DND-41 (cell line): ENCODE results near the gene GRIP2.

Experiments
- ATAC-seq: fragments of 200-7000 bp; cut with Tn5 transposase; 3 replicates; pipeline ENCODE4 v1.9.1; 2021; ENCODE audit warnings: low read depth; ENCODE audit not compliant: insufficient read depth
- DNase-seq: peaks from one replicate; pipeline ENCODE4 v3.0.0-alpha.2; 2020
- H2AFZ ChIP-seq: 2 replicates; pipeline ENCODE4 v1.6.0; 2012; ENCODE audit warnings: low read depth, low read length
- H3K27ac ChIP-seq: 2 replicates; pipeline ENCODE4 v1.5.1; 2012; ENCODE audit warnings: low read length, inconsistent platforms
- H3K27me3 ChIP-seq: fragments of 200-600 bp; sonication (generic); 2 replicates; pipeline ENCODE4 v1.6.0; 2012; ENCODE audit warnings: low read length, mild to moderate bottlenecking, inconsistent platforms; ENCODE audit not compliant: insufficient read depth, poor library complexity
- H3K36me3 ChIP-seq: 2 replicates; pipeline ENCODE4 v1.5.1; 2012; ENCODE audit warnings: low read length, inconsistent platforms; ENCODE audit not compliant: insufficient read depth
- H3K4me1 ChIP-seq: 2 replicates; pipeline ENCODE4 v1.5.1; 2012; ENCODE audit warnings: mild to moderate bottlenecking, low read length; ENCODE audit not compliant: insufficient read depth
- H3K4me2 ChIP-seq: 2 replicates; pipeline ENCODE4 v1.6.0; 2012; ENCODE audit warnings: mild to moderate bottlenecking, moderate library complexity, low read length, inconsistent platforms; ENCODE audit not compliant: insufficient read depth
- H3K4me3 ChIP-seq, 2 experiments: fragments of 200-600 bp in 1 of 2; shearing (Covaris generic) in 1 of 2; 2 replicates each; pipeline ENCODE4 v1.5.1; 2012 to 2016; ENCODE audit warnings: inconsistent platforms in 2 of 2, low read length in 2 of 2, mild to moderate bottlenecking in 2 of 2, low read depth in 1 of 2, moderate library complexity in 1 of 2
- H3K79me2 ChIP-seq: 2 replicates; pipeline ENCODE4 v1.6.0; 2012; ENCODE audit warnings: low read length, inconsistent platforms; ENCODE audit not compliant: insufficient read depth
- H3K9ac ChIP-seq: 2 replicates; pipeline ENCODE4 v1.6.0; 2012; ENCODE audit warnings: low read depth, mild to moderate bottlenecking, inconsistent platforms, low read length, moderate library complexity
- H3K9me3 ChIP-seq: 2 replicates; pipeline ENCODE4 v1.5.1; 2012; ENCODE audit warnings: low read length, moderate library complexity, mild to moderate bottlenecking, inconsistent platforms; ENCODE audit not compliant: insufficient read depth, severe bottlenecking
- H4K20me1 ChIP-seq: 2 replicates; pipeline ENCODE4 v1.6.0; 2012; ENCODE audit warnings: low read length; ENCODE audit not compliant: insufficient read depth
- CTCF ChIP-seq: IDR thresholded peaks from 2 replicates; pipeline ENCODE4 v1.5.1; 2012; ENCODE audit warnings: borderline replicate concordance, low read length, moderate library complexity, mild to moderate bottlenecking; ENCODE audit not compliant: poor library complexity, severe bottlenecking; ENCODE audit errors: extremely low read depth
- EZH2 ChIP-seq: IDR thresholded peaks from 3 replicates; pipeline ENCODE4 v1.6.1; 2012; ENCODE audit warnings: borderline replicate concordance, low read depth, mild to moderate bottlenecking, moderate library complexity, low read length, inconsistent platforms; ENCODE audit not compliant: severe bottlenecking

GRIP2 gene

DNA sequence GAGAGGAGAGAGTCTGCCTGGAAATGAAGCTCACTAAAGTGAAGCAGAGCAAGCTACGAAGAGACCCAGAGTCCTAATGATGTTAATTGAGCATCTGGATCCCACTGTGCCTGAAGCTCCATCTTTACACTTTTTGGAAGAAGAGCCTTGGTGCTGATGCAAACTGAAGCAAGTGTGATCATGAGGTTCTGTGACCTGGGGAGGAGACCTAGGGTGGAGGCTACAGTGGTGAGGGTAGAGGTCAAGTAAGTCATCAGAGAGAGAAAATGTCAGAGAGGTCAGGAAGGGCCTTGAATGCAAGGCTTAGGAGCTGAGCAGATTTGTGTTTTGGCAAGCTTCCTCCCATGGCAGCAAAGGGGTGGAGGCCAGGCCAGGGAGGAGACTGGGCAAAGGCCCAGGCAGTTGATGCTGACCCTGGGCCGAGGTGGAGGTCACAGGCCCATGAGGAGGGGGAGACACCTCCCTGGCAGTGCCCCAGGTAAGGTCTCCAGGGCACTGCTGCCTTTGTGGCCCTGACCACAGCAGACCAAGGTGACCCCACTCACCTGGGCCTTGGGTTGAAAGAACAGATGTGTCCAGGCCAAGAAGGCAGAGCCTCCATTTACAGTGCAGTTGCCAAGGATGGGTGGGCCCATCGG, 1.6 kb downstream of the GRIP2 start:
- H3K4me3 ChIP-seq = no peak overlapping the region
- DNase-seq = no peak
- H3K9ac ChIP-seq = no peak overlapping the region
- H3K27me3 ChIP-seq = peaks cover 3% of the 10 kb centered on the region
- H3K9me3 ChIP-seq = no peaks in the 10 kb centered on the region
- H2AFZ ChIP-seq = no peak overlapping the region
- no peak overlapping the region for H3K27ac ChIP-seq
- no peak overlapping the region for H3K4me2 ChIP-seq
- peaks cover 3% of the 10 kb centered on the region; the same call in 1 of the 2 replicates for H4K20me1 ChIP-seq
- no peaks in the 10 kb centered on the region for H3K36me3 ChIP-seq
- no peaks in the 10 kb centered on the region for H3K79me2 ChIP-seq
- ATAC-seq = no peak
- H3K4me1 ChIP-seq = no peaks in the 10 kb centered on the region
- TF ChIP-seq EZH2 (no peak), CTCF (no peak)

DNA sequence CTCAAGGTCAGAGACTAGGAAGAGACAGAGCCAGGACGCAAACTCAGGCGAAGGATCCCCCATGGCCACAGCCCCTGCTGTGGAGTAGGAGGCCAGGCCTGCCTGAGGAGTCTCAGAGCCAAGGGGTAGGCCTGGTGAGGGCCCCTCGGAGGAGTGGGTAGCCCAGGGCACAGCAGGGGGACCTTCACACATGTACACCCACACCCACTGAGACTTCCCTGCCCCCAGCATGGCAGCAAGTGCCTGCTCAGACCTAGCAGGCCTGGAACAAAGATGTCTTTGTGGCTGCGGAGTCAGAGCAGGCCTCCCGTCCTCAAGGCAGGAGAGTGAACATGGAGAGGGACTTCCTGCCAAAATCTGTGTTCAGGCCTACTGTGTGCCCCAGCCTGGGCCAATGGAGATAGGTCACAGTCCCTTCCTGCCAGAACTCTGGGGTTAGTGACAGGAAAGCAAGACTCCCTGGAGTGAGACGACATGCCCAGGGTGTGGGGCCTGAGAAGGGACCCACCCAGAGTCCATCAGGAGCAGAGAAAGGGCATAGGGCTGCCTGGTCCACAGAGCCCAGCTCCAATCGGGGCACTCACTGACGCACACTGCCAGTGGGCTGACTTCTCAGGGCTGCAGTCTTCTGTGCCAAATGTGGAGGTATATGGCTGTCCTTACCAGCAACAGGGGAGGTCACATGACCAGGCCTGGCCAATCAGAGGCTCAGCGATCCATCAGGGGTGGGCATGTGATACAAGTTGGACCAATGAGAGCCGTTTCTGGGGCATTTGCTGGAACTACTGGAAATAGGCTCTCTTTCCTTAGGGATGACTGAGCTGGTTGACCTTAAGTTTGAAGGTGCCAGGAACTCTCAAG, 2.3 kb downstream of the GRIP2 start:
- no peak overlapping the region for H3K9ac ChIP-seq
- no peak for ATAC-seq
- no peaks in the 10 kb centered on the region for H3K9me3 ChIP-seq
- TF ChIP-seq CTCF = no peak
- no peak for TF ChIP-seq EZH2
- H3K4me3 ChIP-seq = no peak overlapping the region
- H3K27ac ChIP-seq = no peak overlapping the region
- H3K27me3 ChIP-seq = no peaks in the 10 kb centered on the region
- no peaks in the 10 kb centered on the region for H3K36me3 ChIP-seq
- peak; percentile 13 for DNase-seq
- H4K20me1 ChIP-seq = peaks cover 3% of the 10 kb centered on the region; the same call in 1 of the 2 replicates
- no peak overlapping the region for H3K4me2 ChIP-seq
- no peaks in the 10 kb centered on the region for H3K79me2 ChIP-seq
- no peak overlapping the region for H2AFZ ChIP-seq
- no peaks in the 10 kb centered on the region for H3K4me1 ChIP-seq

- Histone ChIP-seq H3K27ac (no peak overlapping the region), H3K4me2 (no peak overlapping the region), H3K27me3 (peaks cover 3% of the 10 kb centered on the region), H4K20me1 (peaks cover 3% of the 10 kb centered on the region; the same call in 1 of the 2 replicates), H3K4me1 (no peaks in the 10 kb centered on the region), H3K9ac (no peak overlapping the region), H3K79me2 (no peaks in the 10 kb centered on the region), H3K4me3 (no peak overlapping the region), H2AFZ (no peak overlapping the region), H3K36me3 (no peaks in the 10 kb centered on the region), H3K9me3 (no peaks in the 10 kb centered on the region)
- DNase-seq (no peak), ATAC-seq (no peak)
- TF ChIP-seq CTCF (no peak), EZH2 (no peak)
Observed at GRCh38 chr3:14536837-14537589, 3.1 kb downstream of the GRIP2 start.
